AG09319 (cell line): Measurements from ENCODE around the gene FBXO9.

Experiments used
- DNase-seq: peaks from one replicate; pipeline ENCODE4 v3.0.0-alpha.2; 2010; ENCODE audit warnings: low read depth; ENCODE audit errors: extremely low read depth
- TF ChIP-seq, protein P1 (sequence below): IDR thresholded peaks from 2 replicates; pipeline ENCODE4 v1.5.1; 2011; ENCODE audit warnings: low read depth, mild to moderate bottlenecking, inconsistent platforms, low read length, moderate library complexity

FBXO9 gene

GRCh38 chr6:53144802-53145201 is 79.6 kb downstream of the FBXO9 start:
- TF ChIP-seq, protein P1, sequence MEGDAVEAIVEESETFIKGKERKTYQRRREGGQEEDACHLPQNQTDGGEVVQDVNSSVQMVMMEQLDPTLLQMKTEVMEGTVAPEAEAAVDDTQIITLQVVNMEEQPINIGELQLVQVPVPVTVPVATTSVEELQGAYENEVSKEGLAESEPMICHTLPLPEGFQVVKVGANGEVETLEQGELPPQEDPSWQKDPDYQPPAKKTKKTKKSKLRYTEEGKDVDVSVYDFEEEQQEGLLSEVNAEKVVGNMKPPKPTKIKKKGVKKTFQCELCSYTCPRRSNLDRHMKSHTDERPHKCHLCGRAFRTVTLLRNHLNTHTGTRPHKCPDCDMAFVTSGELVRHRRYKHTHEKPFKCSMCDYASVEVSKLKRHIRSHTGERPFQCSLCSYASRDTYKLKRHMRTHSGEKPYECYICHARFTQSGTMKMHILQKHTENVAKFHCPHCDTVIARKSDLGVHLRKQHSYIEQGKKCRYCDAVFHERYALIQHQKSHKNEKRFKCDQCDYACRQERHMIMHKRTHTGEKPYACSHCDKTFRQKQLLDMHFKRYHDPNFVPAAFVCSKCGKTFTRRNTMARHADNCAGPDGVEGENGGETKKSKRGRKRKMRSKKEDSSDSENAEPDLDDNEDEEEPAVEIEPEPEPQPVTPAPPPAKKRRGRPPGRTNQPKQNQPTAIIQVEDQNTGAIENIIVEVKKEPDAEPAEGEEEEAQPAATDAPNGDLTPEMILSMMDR: no peak
- no peak for DNase-seq

DNA sequence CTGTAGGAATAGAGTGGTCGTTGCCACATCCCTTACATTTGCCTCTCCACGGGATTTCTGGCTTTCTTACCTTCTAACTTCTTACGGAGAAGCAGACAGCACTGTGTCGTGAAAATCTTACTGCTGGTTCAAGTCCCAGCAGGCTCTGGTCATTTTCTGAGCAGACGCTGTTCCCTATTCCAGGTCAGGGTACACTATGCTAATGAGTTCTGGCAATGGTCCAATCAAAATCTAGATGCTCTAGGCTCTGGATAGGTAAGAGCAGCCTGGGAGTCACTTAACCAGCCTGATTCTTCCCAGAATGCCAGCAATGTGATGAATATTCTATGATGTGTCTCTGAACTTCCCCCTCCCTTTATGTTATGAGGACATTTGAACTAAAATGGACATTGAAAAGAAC is 83.5 kb downstream of the FBXO9 start, which contains the start of gene GCM1:
Gene GCM1, minus strand, starts transcription at position 158 of the 400 bp plus-strand sequence. CDS start 3,209 bp downstream, outside the sequence.
- no peak for DNase-seq
- TF ChIP-seq, protein P1: no peak
